HG03354 (cell line): Measurements from ENCODE around the gene PARVA.

ENCODE experiments used
- ATAC-seq: cut with Tn5 transposase; IDR thresholded peaks from one replicate; pipeline ENCODE4 v1.9.1; 2021; ENCODE audit warnings: mild to moderate bottlenecking; ENCODE audit not compliant: unreplicated experiment, poor library complexity, severe bottlenecking

PARVA gene

DNA sequence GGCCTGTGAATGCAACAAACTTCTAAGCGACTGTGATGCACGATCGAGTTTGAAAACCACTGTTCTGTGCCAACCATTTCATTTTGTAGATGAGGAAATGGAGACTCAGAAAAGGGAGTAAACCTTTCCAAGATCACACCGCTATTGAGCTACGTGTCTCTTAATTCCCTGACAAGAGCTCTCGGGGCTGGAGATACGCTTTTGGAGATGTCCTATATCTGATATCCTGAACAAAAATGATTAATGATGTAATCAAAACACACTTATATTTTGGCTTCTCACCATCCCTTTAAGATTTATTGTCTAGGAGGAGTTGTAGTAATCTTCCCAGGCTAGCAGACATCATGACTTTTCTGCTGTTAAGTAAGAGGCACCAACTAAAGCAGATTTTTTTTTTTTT is 1.7 kb upstream of the PARVA start:
- no peak for ATAC-seq

DNA sequence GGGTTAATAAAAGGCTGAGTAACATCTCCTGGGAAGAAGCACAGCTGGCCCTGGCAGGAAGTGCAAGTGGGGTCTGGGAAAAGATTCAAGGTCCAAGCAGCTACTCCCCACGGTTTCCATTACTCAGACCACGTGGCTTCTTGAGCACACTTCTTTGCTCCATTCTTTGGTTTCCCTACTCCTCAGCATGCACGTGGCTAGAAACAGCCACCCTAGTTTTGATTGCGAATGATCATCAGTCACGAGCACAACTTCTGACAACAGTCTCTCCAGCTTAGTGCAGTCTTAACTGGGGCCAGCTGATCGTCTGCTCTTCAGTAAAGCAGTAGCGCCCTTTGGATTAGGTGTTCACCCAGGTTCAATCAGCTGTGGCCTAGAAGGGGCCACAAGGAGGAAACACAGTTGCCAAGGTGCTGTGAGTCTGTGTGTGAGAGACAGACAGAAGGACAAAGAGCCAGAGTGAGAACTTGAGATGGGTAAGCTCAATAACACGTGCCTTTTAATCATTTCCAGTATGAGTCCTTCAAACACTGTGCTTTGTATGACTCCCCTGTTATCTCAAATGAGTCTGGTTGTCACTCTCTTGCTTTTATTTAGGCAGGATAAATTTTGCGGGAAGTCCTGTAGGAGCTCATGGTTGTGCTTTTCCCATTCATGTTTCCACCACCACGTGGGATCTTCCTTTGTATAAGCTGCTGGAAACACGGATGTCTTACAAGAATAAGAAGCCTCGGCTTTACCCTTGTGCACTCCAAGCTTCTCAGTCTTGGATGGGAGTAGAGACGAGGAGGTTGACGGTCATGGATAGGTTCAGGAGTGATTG is 901 bp upstream of the PARVA start:
- no peak for ATAC-seq

DNA sequence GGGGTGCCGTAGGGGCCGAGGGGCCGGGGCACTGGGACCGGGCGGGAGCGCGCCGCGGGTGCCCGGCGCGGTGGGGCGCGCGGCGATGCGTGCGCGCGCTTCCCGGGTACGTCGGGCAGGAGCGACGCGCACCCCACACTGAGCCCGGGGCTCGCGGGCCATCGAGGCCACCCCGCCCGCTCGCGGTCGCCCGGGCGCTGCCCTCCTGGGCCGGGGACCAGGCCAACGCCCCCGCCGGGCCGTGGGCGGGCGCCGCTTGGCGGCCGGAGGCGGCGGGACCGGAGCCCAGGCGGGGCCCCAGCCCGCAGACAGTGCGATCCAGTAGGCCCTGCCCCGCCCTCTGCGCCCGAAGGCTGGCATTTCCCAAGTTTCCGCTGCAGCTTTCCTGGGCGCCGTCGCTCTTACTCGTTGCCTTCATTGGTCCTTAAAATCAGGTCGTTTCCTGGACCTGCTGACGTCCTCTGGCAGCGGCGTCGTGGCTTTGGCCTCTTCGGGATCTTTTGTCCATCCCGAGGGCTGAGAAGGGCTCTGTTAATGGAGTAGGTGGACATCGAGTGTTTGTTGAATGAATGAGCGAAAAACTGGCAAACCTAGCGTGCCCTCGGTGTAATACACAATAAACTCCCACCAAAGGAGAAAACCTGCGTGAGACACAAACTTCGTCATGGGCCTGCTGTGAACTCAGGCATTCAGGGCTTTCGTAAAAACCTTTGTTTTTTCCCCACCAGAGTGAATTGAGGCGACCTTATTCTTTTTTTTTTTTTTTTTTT is 638 bp downstream of the PARVA start:
- ATAC-seq: no peak

DNA sequence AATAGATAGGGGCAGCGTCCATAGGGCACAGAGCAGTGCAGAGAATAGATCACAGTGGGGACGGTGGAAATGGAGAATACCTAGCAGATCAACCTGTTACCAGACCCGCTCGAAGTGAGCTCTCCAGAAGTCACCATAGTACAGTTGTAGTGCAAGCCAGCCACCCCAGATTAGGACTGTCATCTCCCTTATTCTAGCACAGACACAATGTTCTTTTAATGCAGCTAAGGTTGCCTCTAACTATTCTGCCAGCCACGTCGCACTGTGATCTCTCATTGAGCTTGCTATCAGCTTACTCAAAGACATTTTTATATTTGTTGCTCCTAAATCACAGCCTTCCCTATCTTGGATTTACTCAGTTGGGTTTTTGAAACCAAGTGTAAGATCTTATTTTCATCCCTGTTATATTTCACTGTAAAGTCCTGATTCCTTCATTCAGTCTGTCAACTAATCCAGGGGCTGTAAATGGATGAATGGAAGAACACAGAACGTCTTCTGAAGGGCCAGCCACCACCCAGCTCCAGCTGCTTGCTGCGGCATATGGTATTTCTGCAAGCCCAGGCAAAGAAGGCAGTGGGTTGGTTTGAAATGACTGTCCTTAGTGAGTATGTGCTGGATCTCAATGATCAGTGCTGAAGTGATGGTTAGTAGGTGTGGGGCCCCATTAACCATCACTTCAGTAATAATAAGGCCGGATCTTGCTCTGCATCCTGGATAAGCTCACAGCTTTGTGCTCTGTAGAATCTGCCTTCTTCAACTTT is 3.4 kb downstream of the PARVA start:
- ATAC-seq: no peak

DNA sequence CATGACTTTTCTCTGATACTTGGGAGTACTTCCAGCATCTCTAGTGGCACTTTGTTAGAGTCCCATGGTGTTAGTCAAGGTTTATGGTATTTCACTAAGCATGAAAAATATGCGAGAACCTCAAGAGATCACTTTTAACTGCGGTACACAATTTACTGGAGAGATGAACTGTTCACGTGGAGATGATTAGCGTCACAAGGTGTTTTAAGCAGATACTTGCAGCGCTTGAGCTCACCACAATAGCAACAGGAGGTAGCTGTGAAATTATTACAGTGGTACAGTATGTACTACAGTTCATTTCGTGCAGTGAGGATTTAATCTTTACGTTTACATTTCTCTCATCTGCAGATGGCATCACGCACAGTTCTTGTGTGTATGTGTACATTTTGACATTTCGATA is 4.5 kb downstream of the PARVA start:
- ATAC-seq: no peak

DNA sequence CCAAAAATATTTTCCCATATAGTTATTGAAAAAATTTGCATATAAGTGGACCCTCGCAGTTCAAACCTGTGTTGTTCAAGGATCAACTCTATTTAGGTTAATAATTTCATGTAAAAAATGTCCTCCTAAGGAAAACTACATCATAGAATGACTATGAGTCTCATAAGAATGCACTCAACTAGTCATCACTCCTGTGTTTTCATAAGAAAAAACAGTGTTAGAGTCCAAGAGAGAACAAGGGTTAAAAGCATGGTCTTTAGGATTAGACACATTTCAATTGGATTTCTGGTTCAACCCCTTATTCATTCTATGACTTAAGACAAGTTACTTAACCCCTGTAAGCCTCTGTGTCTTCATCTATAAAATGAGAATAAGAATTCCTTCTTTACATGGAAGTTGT is 5.1 kb downstream of the PARVA start:
- no peak for ATAC-seq

DNA sequence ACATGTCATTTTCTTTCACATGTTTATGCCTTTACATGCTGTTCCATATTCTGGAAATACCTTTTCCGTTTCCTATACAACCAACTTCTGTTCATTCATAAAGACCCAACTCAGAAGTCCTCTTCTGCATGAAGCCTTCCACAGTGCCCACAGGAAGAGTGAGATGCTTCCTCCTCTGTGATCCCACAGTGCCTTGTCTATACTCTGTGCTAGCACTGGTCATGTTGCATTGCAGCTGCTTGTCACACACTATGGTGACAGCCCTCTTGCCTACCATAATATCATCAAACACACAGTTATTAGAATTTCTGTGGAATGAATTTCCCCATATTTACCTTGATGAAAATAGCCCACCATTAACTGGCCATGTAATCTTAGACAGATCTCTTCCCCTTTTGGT is 8.9 kb downstream of the PARVA start:
- no peak for ATAC-seq

DNA sequence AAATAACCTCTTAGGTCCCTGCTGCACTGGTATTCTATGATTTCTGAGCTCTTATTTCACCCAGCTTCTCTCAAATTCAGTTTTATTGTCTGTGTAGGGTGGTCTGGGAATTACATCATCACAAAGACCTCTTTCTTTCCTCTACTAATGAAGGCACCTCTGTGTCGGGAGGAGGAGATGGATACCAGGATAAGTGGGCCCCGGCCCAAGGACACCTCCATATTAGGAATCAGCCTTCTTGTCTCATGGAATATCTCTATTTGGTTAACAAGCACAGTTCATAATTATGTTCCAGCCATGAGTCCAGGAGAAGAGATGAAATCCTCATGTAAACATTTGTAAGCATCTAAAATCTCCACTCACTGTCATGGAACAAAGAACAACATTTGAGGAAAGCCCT is 9.4 kb downstream of the PARVA start:
- ATAC-seq: no peak

DNA sequence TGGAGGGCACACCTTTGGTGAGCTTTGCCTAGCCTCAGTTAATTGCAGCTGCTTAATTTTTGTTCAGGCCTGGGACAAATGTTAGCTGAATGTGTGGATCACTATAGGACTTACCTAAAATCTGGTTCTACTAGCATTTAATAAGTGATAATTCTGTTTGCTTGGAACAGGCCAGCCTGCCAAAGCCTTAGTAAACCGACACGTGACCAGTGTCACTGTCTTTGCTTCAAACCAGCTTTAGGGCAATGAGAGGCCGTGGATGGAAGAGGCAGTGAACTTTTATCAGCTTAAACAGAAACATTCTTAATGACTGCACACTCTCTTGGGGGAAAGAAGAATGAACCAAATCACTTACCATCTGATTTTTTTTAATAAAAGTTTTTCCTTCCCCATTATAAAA is 10.8 kb downstream of the PARVA start:
- no peak for ATAC-seq

DNA sequence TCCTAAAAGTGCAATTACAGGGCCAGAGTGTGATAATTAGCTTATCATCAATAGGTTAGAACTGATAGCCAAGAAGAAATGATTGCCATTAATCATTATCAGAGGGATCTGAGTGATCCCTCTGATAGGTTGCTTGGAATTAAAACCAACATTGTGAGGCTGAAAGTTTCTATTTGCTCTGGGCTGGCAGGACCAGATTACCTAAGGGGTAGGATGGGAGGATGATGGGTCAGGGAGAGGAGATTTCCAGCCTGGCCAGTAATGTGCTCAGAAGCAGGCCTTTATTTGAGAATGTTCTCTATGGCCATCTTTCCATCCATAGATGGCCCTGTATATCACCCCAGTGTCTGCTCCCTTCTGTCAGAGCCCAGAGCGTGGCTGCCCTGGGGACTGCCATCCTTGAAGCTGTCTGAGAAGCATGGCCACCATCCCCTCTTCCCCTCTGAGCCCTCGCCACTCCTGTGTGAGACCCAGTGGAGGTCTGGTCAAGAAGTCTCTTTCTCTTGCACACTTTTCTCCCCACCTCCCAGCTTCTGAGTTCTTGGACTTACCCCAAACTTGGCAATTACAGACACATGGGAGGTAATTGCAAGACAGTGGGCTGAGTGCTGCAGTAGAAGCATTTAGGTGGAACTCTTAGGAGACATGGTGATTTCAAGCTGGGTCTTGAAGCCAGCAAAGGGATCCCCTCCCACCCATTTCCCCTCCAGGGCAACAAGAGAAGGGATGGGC is 11.7 kb downstream of the PARVA start:
- ATAC-seq: no peak

DNA sequence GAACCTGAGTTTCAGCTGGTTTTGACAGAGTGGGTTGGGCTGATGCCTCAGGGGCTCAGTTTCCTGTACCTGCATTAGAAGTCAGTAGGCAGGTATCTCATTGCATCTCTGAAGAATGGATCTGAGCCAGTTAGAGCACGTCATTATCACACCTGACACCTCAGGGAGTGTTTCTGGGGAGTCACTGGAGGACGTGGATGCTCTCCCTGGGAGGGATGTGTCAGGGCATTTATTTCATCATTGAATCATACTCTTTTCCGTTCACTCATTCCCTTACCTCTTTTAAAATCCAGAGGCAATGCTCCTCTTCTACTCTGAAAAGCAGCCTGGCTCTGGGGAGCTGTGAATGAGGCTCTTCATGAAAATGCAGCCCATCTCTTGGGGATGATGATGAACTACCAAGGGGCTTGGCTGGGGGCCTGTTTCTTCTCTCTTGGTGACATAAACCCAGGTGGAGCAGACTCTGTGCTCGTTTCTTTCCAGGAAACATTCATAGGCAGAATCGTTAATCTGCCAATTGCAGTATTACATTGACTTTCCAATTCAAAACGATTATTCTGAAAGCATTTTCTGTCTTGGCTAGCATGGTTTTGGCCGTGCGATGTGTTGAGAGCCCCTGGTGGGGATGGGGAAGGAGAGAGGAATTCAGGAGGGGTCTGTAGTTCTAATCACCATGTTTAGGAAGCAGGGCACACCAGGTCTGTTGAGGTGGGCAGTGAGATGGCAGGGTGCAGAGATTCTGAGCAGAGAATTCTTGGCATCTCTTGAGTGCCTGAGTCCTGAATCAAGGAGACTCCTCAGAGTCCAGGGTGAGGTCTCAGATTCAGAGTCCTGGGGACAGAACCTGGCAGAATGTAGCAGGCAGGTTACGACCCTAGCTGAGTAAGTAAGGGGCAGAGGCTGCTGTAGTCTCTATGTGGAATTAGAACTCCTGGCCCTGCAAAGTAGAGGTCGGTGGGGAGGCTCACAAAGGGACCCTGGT is 12.6 kb downstream of the PARVA start:
- no peak for ATAC-seq

DNA sequence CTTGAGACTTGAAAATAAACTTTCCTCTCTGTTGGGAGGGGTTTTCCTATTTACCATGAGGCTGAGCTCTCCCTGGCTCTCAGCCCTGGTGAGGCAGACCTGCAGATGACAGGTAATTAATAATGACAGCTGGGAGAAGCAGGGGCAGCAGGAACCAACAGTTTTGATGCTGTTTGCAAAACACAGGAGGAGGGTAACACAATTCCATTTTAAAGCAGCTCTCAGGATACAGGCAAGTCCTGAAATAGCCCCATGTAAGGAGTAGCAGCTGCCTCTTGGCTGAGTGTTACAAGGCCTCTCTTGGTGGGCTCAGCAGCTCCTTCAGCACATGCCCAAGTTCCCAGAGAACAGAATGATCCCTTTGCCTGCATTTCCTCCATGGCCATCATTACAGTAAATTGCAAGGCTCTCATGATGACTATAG is 13.3 kb downstream of the PARVA start:
- no peak for ATAC-seq

DNA sequence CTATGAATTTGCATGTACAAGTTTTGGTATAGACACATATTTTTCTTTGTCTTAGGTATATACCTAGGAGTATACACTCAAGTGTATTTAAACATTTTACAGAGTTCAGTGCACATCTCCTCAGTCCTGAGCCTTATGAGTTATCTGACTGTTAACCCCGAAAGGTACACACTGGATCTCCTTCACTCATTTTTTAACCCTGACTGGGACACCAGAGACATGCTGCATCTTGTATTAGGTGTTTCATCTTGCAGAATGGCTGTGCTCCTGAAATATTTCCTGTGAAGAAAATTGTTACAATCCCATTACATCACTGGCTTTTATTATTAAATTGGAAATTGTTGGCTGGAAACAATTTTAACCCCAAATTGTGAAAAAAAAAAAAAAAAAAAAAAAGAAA is 15.3 kb downstream of the PARVA start:
- no peak for ATAC-seq

DNA sequence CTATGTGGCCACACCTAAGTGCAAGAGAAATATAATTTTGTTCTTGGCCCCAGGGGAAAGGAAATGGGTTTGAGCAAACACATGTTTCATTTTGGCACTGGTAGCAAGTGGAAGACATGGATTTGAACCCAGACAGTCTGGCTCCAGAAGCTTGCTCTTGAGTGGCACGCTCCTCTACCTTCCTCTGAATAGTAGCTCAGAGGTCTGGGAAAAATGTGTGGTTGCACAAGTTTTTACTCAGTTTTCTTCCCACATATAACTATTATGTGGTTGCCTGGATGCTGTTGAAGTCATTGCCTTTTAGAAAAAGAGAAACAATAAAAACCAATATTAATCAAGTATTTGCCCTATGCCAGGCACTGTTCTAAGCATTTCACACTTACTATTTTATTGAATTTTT is 16.3 kb downstream of the PARVA start:
- no peak for ATAC-seq

DNA sequence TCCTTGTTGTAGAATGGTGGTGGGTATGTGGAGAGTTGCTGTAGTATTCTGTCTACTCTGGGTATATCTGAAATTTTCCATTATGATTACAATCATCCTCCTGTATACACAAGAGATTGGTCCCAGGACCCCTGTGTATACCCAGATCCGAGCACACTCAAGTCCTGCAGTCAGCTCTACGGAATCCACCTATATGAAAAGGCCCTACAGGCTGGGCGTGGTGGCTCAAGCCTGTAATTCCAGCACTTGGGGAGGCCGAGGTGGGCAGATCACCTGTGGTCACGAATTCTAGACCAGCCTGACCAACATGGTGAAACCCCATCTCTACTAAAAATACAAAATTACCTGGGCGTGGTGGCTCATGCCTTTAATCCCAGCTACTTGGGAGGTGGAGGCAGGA is 17.2 kb downstream of the PARVA start:
- ATAC-seq: no peak

DNA sequence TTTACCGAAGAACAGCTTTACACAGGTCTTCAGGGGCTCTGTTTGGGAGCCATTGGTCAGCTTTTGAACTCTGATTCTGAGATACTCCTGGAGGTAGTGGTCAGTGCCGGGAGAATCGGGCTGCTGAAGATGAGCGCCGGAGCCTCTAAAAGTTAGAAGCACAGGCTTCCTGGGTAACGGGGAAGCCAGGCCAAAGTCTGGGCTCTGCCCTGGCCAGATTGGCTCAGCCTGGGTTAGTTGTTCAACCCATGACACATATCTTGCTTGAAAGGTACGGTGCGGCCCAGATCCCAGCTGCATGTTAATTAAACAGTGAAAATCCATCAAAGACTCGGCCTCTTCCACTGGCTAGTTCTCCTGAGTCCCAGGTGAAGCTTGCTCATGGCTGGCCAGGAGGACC is 18.0 kb downstream of the PARVA start:
- ATAC-seq: no peak

DNA sequence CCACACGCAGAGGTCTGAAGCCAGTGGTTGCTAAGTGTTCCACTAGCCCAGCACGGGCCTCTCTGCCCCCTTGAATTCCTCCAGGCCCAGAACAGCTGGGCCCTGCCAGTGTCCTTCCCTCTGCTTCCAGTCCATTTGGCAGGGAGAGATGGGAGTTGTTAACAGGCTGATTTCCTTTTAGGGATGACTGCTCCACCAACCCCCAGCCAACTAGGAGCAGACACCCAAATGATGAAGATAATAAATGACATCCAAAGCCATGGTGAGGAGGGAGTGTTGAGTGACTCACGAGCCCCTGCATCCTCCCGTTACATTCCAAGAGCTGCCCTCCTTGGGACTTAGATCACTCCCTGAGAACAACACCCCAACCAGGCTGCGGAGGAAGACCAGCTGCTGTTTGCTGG is 20.6 kb downstream of the PARVA start:
- ATAC-seq: no peak

DNA sequence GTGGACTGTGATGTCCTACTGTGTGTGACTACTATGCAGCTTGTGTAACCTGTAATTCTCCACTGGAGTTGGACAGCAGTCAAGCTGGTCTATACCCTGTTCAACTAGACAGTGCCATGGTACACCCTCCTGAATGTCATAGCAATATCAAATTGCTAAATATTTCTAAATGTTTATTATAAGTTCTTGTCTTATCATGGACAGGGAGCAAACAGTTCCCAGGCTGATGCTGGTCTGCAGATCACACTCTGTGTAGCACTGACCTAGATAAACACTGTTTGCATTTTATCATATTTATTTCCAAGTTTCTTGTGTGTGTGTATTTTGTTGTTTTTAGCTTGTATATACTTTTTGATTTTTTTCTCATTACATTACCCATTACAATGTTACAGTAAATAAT is 22.0 kb downstream of the PARVA start:
- ATAC-seq: no peak

DNA sequence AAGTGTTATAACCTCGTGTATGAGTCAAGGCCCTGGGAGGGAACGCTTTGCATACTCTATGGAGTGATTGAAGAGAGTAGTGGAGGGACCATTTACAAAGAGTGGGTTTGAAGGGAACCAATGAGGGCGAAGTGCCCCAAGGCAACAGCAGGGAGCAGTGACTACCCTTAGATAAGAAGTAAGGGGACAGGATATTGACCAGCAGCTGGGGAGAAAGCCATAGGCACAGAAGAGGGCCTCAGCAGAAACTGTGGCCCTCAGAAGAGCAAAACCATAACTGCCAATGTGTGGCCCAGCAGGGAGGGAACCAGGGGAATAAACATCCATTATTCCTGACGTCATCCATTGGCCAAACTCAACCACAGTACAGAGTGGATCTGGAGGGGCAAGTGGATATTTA is 24.7 kb downstream of the PARVA start:
- no peak for ATAC-seq
